Inferior parietal cortex (tissue), 1 donor: ENCODE measurements around the gene AOPEP.
"Not testable (repeated sequence)": the region's sequence is repeated elsewhere in the genome, so short reads cannot be mapped to it uniquely, and the experiment has no call there.

ENCODE experiments used
- DNase-seq: peaks from one replicate; pipeline ENCODE4 v3.0.0-alpha.2; 2016; ENCODE audit errors: extremely low spot score

The AOPEP gene

GRCh38 chr9:94870793-94871558 lies 144.5 kb downstream of the AOPEP start:
- no peak for DNase-seq

GRCh38 chr9:94872083-94872833 lies 145.8 kb downstream of the AOPEP start:
- no peak for DNase-seq

DNA sequence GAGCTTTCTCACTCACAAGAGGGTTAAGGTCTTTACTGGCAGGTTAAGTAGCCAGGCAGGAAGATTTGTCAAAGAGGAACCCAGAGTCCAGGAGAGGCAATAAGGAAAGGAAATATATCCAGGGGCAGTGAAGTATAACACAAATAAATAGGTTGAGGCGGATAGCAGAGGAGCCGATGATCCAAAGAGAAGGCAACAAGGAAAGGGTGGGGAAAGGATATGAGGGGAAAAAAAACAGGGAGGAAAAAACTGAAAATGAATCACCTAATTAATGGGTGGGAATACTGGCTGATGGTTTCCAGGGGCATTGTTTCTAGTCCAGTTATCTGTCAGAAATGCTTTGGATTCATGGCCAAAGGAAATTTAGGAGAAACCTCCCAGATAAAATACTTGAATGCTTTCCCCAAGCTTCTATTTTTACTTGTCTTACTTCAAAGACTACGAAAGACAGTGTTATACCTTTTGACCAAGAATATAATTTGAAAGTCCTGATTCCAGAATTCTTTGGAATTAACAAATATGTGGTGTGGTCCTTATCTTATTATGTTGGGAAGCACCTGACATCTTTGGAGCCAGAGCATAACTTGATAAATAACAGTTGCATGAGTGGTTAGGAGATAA lies 146.5 kb downstream of the AOPEP start:
- DNase-seq = no peak

- DNase-seq = no peak
These were observed 147.8 kb downstream of the AOPEP start for GRCh38 chr9:94874316-94874715.

DNA sequence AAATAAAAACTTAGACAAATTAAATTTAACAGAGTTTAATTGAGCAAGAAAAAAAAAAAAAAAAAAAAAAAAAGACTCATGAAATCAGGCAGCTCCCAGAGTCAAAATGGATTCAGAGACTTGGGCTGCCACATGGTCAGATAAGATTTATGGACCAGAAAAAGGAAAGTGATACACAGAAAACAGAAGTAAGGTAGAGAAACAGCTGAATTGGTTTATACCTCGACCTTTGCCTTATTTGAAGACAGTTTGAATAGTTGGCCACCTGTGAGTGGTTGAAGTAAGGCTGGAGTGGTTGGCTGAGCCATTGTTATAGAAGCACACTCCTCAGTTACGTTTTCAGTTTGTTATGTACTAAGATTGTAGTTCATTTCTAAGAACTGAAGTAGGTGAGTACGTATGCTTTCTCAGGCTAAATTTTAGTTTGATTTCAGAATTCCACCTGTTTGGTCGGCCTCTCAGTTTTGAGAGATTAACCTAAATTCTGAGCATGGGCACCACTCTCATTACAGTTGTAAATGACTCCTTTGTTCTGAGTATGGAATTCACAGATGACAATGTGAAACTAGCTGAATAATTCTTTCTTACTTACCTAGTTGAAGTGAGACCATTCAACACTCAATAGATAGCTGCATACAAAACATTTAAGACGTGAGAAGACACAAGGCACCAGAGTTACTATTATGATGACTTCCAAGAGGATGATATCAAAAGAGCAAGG lies 149.0 kb downstream of the AOPEP start:
- no peak for DNase-seq

GRCh38 chr9:94878804-94879203 lies 152.3 kb downstream of the AOPEP start:
- not testable (repeated sequence) for DNase-seq

GRCh38 chr9:94879230-94879629 lies 152.7 kb downstream of the AOPEP start:
- DNase-seq = no peak

GRCh38 chr9:94881023-94881422 lies 154.5 kb downstream of the AOPEP start:
- no peak for DNase-seq

DNA sequence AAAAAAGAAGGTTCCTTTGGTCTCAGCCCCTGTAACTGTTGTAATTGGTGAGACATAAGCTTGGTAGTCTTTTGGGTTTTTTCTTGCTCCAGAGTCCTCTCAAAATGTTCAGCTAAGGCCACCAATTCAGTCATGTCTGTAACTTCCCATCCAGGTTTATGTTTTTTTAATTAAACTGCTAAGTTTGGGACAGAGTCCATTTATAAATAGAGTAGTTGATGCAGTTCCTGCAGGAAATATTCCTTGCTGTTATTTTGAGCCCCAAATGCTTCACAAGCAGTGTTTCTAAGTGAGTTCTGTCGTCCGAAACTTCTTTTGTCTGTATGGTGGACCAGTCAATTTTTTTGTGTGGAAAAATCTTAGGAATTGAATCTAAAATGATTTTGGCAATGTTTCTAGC lies 155.0 kb downstream of the AOPEP start:
- no peak for DNase-seq

GRCh38 chr9:94881940-94882339 lies 155.4 kb downstream of the AOPEP start:
- no peak for DNase-seq

DNA sequence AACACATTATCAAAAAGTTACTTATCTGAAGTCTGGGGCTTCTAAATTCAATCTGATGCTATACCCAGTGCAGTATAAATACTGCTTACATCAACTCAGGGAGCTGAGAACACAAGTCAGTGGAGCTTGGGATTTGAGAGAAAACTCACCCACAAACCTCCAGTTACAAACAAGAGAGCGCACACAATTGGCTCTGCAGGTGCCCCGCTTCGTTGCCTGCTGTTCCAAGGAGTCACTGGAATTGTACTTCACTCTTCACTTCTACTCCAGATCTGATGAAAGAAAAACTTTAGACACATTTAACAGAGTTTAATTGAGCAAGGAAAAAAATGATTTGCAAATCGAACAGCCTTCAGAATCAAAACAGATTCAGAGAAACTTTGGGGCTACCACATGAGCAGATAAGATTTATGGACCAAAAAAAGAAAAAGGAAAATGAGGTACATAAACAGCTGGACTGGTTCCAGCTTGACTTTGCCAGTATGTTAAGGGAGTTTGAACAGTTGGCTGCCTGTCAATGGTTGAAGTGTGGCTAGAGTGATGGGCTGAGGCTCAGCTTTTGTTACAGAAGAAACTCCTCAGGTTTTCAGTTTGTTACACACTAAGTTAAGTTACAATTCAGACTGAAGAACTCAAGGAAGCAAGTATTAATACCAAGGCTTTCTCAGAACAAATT lies 156.6 kb downstream of the AOPEP start:
- DNase-seq = no peak

DNA sequence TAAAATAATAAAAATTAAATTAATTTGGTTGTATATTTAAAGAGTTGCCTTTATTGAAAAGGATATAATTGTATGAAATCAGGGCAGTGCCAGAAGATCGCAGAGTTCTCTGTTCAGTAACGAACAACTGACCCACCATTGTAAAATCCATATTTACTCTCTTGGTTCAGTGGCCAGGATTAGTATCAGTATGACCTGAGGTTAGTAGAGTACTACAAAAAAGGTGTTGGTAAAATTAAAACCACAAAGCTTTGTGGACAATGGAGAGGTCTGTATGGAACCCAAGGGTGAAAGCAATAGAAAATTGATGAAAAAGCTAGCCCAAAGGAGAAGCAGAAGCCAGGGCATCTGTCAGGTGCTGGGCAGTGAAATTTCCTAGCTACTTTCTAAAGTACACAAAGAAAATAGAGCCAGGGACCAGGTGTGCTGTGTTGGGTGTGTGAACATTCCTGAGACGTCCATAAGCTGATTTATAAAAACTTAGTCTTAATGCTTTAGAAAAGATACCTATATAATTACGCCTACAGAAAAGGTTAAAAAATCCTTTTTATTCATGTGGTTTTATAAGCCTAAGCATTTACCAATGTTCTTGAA lies 159.5 kb downstream of the AOPEP start:
- no peak for DNase-seq

GRCh38 chr9:94887721-94888120 lies 161.2 kb downstream of the AOPEP start:
- no peak for DNase-seq

GRCh38 chr9:94888775-94889174 lies 162.3 kb downstream of the AOPEP start:
- DNase-seq = no peak

DNA sequence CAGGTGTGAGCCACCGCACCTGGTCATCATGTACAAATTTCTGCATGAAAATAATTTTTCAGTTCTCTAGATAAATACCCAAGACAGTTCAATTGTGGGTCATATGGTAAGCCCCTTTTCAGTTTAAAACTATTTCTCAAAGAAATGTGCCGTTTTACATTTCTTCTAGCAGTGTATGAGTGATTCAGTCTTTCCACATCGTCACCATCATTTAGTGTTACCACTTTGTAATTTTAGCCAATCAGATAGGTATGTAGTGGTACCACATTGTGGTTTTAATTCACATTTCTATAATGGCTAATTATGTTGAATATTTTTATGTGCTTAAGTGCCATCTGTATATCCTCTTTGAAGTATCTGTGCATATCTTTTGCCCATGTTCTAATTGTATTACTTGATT lies 163.1 kb downstream of the AOPEP start:
- no peak for DNase-seq

- no peak for DNase-seq
These were observed 164.7 kb downstream of the AOPEP start for GRCh38 chr9:94891183-94891582.

- DNase-seq = no peak
These were observed 166.2 kb downstream of the AOPEP start for GRCh38 chr9:94892675-94893074.

DNA sequence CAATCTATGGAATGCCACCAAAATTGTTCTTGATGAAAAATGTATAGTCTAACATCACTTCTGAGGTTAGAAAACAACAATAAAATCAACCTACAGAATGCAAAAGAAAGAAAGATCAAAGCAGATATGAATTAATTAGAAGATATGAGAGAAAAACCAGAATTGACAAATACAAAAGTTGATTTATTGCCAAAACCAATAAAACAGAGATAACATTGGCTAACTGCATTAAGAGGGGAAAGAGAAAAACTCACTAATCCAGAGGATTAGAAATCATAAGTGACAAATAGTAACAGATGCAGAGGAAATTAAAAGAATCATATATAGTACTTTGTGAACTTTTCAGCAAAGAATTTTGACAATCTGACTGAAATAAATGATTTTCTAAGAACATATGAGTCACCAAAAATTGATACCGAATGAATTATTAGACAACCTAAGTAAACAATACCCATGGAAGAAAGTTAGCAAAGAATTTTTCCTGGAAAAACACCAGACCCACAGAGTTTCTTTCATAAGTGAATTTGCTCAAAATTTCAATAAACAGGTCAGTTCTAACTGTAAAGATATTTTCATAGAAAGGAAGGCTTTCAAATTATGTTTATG lies 167.7 kb downstream of the AOPEP start:
- DNase-seq = no peak

- no peak for DNase-seq
These were observed 169.2 kb downstream of the AOPEP start for GRCh38 chr9:94895668-94896067.

DNA sequence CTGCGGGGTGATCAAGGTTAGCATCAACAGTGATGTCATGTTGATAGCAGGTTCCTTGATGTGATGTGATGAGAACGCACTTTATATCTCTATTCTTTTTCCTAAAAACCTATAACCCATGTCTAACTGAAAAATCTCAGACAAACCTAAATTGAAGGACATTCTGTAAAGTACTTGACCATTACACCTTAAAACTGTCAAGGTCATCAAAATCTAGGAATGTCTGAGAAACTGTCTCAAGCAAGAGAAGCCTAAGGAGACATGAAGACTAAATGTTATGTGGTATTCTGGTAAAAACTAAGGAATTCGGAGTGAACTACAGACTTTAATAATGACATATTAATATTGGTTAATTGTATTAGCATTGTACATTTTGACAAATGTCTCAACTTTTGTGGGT lies 170.0 kb downstream of the AOPEP start:
- no peak for DNase-seq
